UCSD-AML1 (cell line): ENCODE data around the gene KCNG3.
"Not testable (repeated sequence)": the region's sequence is repeated elsewhere in the genome, so short reads cannot be mapped to it uniquely, and the experiment has no call there.

Experiments
- DNase-seq: peaks from one replicate; lab custom pipeline; 2025; ENCODE audit not compliant: unreplicated experiment; lab: John Stamatoyannopoulos, UW

The KCNG3 gene

GRCh38 chr2:42430188-42430587, 63.6 kb downstream of the KCNG3 start:
- DNase-seq = no peak

DNA sequence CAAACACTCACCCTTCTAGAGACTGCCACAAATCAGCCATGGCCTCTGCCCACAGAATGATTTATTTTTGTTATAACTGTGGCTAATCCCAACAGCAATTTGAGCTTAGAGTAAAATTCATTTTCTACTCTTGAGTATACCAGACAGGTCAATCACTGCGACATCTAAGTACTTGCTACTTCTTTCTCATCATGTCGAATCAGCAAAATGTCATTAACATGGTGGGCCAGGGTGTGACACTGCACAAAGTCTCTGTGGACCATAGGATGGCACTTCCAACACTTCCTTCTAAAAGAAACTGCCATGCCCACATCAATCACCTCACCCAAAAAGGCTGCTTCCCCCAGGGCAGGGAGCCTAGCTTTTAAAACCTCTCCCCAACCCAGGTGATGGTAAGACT, 64.4 kb downstream of the KCNG3 start:
- no peak for DNase-seq

- DNase-seq = no peak
Observed at GRCh38 chr2:42425697-42426096, 68.1 kb downstream of the KCNG3 start.

GRCh38 chr2:42424033-42424432, 69.7 kb downstream of the KCNG3 start:
- DNase-seq = no peak

GRCh38 chr2:42421601-42422239, 72.1 kb downstream of the KCNG3 start:
- no peak for DNase-seq

DNA sequence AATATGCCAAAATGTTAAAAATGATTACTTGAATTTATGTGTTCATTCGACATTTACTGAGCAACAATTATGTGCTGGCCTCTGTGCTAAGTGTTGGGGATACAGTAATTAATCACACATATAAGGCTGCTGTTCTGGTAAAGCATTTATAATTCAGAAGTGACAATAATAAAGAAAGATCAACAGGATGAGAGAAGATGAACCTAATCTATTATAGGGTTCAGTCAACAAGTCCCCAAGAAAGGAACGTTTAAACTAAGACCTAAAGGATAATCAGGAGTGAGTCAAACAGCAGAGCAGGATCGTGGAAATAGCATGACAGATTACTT, 72.7 kb downstream of the KCNG3 start:
- DNase-seq = no peak

DNA sequence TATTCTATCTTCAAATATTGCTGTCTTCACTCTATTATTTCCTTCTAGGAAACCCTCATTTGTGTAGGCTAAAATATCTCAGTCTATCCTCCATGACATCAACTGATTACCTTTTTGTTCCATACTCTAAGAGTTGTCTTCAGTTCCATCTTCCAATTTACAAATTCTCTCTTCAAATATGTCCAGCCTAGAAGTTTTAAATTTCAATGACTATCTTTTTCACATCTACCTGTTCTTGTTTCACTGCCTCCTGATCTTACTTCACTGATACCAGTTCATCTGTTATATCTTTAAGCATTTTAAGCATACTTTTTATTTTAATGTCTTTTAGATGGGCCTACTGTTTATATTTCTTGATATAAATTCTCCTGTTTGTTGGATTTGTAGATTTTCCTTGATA, 79.1 kb downstream of the KCNG3 start:
- DNase-seq = no peak

DNA sequence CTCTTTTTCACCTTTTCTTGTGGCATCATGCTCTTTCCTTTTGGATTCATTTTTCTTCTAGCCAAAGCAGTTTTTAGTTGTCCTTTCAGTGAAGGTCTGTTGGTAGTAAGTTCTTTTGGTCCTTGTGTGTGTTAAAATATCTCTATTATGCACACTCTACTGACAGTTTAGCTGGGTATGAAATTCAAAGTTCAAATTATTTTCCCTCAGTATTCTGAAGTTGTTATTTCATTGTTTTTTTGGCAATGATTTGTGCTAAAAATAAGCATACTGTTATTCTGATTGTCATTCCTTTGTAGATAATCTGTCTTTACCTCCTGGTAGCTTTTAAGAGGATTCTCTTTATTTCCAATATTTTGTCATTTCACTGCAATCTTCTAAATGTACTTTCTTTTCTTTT, 79.6 kb downstream of the KCNG3 start:
- no peak for DNase-seq

- DNase-seq = no peak
Observed at GRCh38 chr2:42410742-42411514, 82.9 kb downstream of the KCNG3 start.

DNA sequence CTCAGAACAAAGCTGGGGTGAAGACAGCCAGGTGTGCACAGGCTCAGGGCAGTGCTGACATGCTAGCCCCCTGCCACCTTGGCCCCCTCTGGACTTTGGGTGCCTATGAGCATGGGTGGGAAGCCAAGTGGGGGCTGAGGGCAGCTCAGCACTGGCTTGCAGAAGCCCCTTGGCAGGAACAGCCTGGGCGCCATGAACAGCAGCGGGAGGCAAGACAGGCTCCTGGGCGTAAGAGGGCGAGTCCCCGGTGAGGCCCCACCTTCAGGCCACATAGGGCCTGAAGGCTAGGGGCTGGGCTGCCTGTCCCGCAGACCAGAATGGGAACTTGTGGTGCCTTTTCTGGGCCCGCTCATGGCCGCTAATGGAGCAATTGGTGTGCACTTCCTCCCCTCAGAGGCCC, 85.8 kb downstream of the KCNG3 start:
- no peak for DNase-seq

GRCh38 chr2:42407476-42407875, 86.3 kb downstream of the KCNG3 start:
- DNase-seq = no peak

DNA sequence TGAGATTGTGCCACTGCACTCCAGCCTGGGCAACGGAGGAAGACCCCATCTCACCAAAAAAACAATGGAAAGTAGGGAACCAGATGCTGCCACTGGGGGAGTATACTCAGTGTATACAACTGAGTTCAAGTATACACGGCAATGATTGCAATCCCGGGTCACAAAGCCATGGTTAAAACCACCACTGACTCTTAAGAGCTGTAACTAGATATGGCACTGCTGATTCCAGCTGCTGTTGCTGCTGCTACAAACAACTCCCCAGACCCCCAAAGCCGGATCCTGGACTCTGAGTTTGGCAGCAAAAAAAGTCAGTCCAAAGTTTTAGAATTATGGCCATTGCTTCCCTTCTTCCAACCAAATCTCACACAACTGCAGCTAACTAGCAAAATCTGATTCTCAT, 89.1 kb downstream of the KCNG3 start:
- DNase-seq = no peak

DNA sequence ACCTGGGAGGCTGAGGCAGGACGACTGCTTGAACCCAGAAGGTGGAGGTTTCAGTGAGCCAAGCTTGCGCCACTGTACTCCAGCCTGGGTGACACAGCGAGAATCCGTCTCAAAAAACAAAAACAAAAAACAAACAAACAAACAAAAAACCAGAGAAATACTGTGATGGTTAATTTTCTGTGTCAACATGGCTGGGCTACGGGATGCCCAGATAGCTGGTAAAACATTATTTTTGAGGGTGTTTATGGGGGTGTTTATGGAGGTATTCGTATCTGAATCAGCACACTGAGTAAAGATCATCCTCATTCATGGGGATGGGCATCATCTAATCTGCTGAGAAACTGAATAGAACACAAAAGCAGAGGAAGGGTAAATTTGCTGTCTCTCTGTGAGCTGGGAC, 92.0 kb downstream of the KCNG3 start:
- DNase-seq = no peak

- not testable (repeated sequence) for DNase-seq
Observed at GRCh38 chr2:42398052-42398451, 95.7 kb downstream of the KCNG3 start.

DNA sequence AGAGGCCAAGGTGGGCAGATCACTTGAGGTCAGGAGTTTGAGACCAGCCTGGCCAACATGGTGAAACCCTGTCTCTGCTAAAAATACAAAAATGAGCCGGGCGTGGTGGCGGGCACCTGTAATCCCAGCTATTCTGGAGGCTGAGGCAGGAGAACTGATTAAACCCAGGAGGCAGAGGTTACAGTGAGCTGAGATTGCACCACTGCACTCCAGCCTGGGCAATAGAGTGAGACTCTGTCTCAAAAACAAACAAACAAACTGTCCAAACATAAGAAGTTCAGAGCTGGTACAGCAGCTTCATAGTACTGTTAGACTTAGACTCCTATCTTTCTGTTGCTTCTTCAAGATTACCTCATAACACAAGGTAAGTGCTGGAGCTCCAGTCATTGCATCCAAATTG, 100.5 kb downstream of the KCNG3 start:
- not testable (repeated sequence) for DNase-seq

GRCh38 chr2:42392191-42392590, 101.6 kb downstream of the KCNG3 start:
- no peak for DNase-seq
